Hepatocyte (in vitro differentiated cells): ENCODE measurements around the gene PRRC2C. TPM values are rescaled to one million over a fixed set of nuclear protein-coding genes. Genes with fewer than 3 reads are reported as not detected.

ENCODE experiments used
- DNase-seq: peaks from one replicate; pipeline ENCODE4 v3.0.0-alpha.2; 2016; ENCODE audit warnings: low spot score
- H2AFZ ChIP-seq: fragments of 200-600 bp; sonication (generic); 2 replicates; pipeline ENCODE4 v1.6.0; 2016; ENCODE audit warnings: antibody characterized with exemption, mild to moderate bottlenecking
- H3K27ac ChIP-seq: fragments of 200-600 bp; sonication (generic); 2 replicates; pipeline ENCODE4 v1.5.1; 2016; ENCODE audit warnings: mild to moderate bottlenecking
- H3K27me3 ChIP-seq: fragments of 200-600 bp; sonication (generic); 2 replicates; pipeline ENCODE4 v1.6.1; 2016
- H3K36me3 ChIP-seq: fragments of 200-600 bp; sonication (generic); replicated peaks from 2 replicates; pipeline ENCODE4 v1.5.1; 2016; ENCODE audit warnings: low read depth; ENCODE audit not compliant: insufficient read depth
- H3K4me1 ChIP-seq: fragments of 200-600 bp; sonication (generic); 2 replicates; pipeline ENCODE4 v1.5.1; 2016; ENCODE audit warnings: mild to moderate bottlenecking, moderate library complexity; ENCODE audit not compliant: insufficient read depth
- H3K4me2 ChIP-seq: fragments of 200-600 bp; sonication (generic); 2 replicates; pipeline ENCODE4 v1.6.0; 2016
- H3K4me3 ChIP-seq: fragments of 200-600 bp; sonication (generic); 2 replicates; pipeline ENCODE4 v1.5.1; 2016; ENCODE audit warnings: mild to moderate bottlenecking
- H3K79me2 ChIP-seq: fragments of 200-600 bp; sonication (generic); 2 replicates; pipeline ENCODE4 v1.6.0; 2017; ENCODE audit warnings: mild to moderate bottlenecking
- H3K9me2 ChIP-seq: fragments of 200-600 bp; sonication (generic); replicated peaks from 2 replicates; pipeline ENCODE4 v1.6.0; 2017; ENCODE audit warnings: mild to moderate bottlenecking; ENCODE audit not compliant: insufficient read depth
- H3K9me3 ChIP-seq: fragments of 200-600 bp; sonication (generic); 2 replicates; pipeline ENCODE4 v1.5.1; 2016; ENCODE audit warnings: low read depth, mild to moderate bottlenecking
- H4K20me1 ChIP-seq: fragments of 200-600 bp; sonication (generic); 2 replicates; pipeline ENCODE4 v1.6.0; 2016; ENCODE audit warnings: mild to moderate bottlenecking; ENCODE audit not compliant: insufficient read depth, poor library complexity, severe bottlenecking
- CTCF ChIP-seq: fragments of 200-600 bp; sonication (generic); IDR thresholded peaks from 2 replicates; pipeline ENCODE4 v1.5.1; 2016; ENCODE audit warnings: antibody characterized with exemption, mild to moderate bottlenecking; ENCODE audit not compliant: poor library complexity
- EZH2 ChIP-seq: fragments of 200-600 bp; sonication (generic); IDR thresholded peaks from 2 replicates; pipeline ENCODE4 v1.6.1; 2016; ENCODE audit warnings: antibody characterized with exemption, mild to moderate bottlenecking, borderline replicate concordance
- EZH2phosphoT487 ChIP-seq: fragments of 200-600 bp; sonication (generic); IDR thresholded peaks from one replicate; pipeline ENCODE4 v1.6.1; 2018; ENCODE audit warnings: antibody characterized with exemption, mild to moderate bottlenecking, low read depth, moderate library complexity; ENCODE audit not compliant: unreplicated experiment, severe bottlenecking
- WGBS: methylation state at CpG from one replicate; pipeline ENCODE4 v1.1.6; 2016; ENCODE audit warnings: low lambda C conversion rate; ENCODE audit errors: missing lambda C conversion rate; 5-methylcytosine and 5-hydroxymethylcytosine counted together
- polyA plus RNA-seq: library from polyadenylated mRNA; unstranded; fragments of >200 nt; fragmentation: Nextera tagmentation; extraction: Ambion mirVana; gene quantifications from 2 replicates; pipeline ENCODE4 v1.2.1, GENCODE V29; 2016
- total RNA-seq: library from RNA; depleted of rRNA; stranded (reverse); fragments of >200 nt; gene quantifications from 2 replicates; pipeline ENCODE4 v1.2.3, GENCODE V29; 2014

The PRRC2C gene
- total and polyA plus RNA-seq, 2 experiments from 2014 or later = 85.2 to 120 TPM

- no peak overlapping the region for H3K27ac ChIP-seq
- H3K36me3 ChIP-seq = no peaks in the 10 kb centered on the region
- H3K4me3 ChIP-seq = no peak overlapping the region
- no peak overlapping the region for H3K4me2 ChIP-seq
- no peak for DNase-seq
- no peak for TF ChIP-seq EZH2
- no peak for TF ChIP-seq EZH2phosphoT487
- TF ChIP-seq CTCF = no peak
- H4K20me1 ChIP-seq = no peaks in the 10 kb centered on the region
- no peak overlapping the region for H2AFZ ChIP-seq
- no peaks in the 10 kb centered on the region for H3K9me3 ChIP-seq
- H3K4me1 ChIP-seq = no peaks in the 10 kb centered on the region
- no peaks in the 10 kb centered on the region for H3K27me3 ChIP-seq
- H3K9me2 ChIP-seq = no peaks in the 10 kb centered on the region
- H3K79me2 ChIP-seq = no peaks in the 10 kb centered on the region
These were observed 17.7 kb upstream of the PRRC2C start for GRCh38 chr1:171467626-171468025.

- 78% methylated on average over 3 of the region's 3 CpGs for WGBS
- no peak for DNase-seq
- Histone ChIP-seq H3K27me3 (no peaks in the 10 kb centered on the region), H3K79me2 (no peaks in the 10 kb centered on the region), H3K36me3 (no peaks in the 10 kb centered on the region), H3K4me2 (no peak overlapping the region), H3K4me1 (no peaks in the 10 kb centered on the region), H3K9me2 (no peaks in the 10 kb centered on the region), H3K4me3 (no peak overlapping the region), H3K27ac (no peak overlapping the region), H4K20me1 (no peaks in the 10 kb centered on the region), H3K9me3 (no peaks in the 10 kb centered on the region), H2AFZ (no peak overlapping the region)
- no peak for TF ChIP-seq EZH2phosphoT487
- no peak for TF ChIP-seq EZH2
- TF ChIP-seq CTCF = no peak
These were observed 17.1 kb upstream of the PRRC2C start for GRCh38 chr1:171468120-171468750.

GRCh38 chr1:171470726-171471125 lies 14.6 kb upstream of the PRRC2C start:
- no peak for DNase-seq
- H4K20me1 ChIP-seq = no peaks in the 10 kb centered on the region
- H3K79me2 ChIP-seq = no peaks in the 10 kb centered on the region
- H3K9me2 ChIP-seq = no peaks in the 10 kb centered on the region
- no peaks in the 10 kb centered on the region for H3K27me3 ChIP-seq
- TF ChIP-seq CTCF (no peak), EZH2 (no peak), EZH2phosphoT487 (no peak)
- no peaks in the 10 kb centered on the region for H3K4me1 ChIP-seq
- no peak overlapping the region for H3K27ac ChIP-seq
- no peak overlapping the region for H3K4me2 ChIP-seq
- H3K36me3 ChIP-seq = no peaks in the 10 kb centered on the region
- H3K9me3 ChIP-seq = no peaks in the 10 kb centered on the region
- no peak overlapping the region for H2AFZ ChIP-seq
- WGBS = 83% methylated on average over 1 of the region's 1 CpG
- H3K4me3 ChIP-seq = no peak overlapping the region
